Body of pancreas (tissue), 4 donors: ENCODE data around the gene SRP19. TPM values are rescaled to one million over a fixed set of nuclear protein-coding genes. Genes with fewer than 3 reads are reported as not detected.

Experiments used
- ATAC-seq: fragments of 150-250 bp; one replicate; pipeline ENCODE4 v1.9.1; 2016
- DNase-seq, 4 donors: peaks; one replicate each; pipeline ENCODE4 v3.0.0-alpha.2; 2019
- H3K27ac ChIP-seq, 4 donors: fragments of 200-600 bp; sonication (generic); 1 replicate in 3 of 4; 2 replicates in 1 of 4; pipeline versions ENCODE4 v1.5.1 to v1.6.1; 2016 to 2019; ENCODE audit warnings: mild to moderate bottlenecking in 1 of 4, mixed read lengths in 1 of 4, moderate library complexity in 1 of 4
- H3K27me3 ChIP-seq, 2 donors: fragments of 200-600 bp; sonication (generic); one replicate each; pipeline ENCODE4 v1.6.0; 2016; ENCODE audit warnings: mild to moderate bottlenecking in 1 of 2
- H3K36me3 ChIP-seq, 2 donors: fragments of 200-600 bp; sonication (generic); replicated peaks in 1 of 2; 2 replicates each; pipeline ENCODE4 v1.5.1; 2016; ENCODE audit warnings: low read depth in 2 of 2; ENCODE audit not compliant: insufficient read depth in 1 of 2
- H3K4me1 ChIP-seq: fragments of 200-600 bp; sonication (generic); one replicate; pipeline ENCODE4 v1.6.0; 2016
- H3K4me3 ChIP-seq, 2 donors: fragments of 200-600 bp; sonication (generic); 1 replicate in 1 of 2; 2 replicates in 1 of 2; pipeline ENCODE4 v1.5.1; 2016 to 2019
- H3K9me3 ChIP-seq, 3 donors: fragments of 200-600 bp; sonication (generic); 1 replicate in 2 of 3; 2 replicates in 1 of 3; pipeline ENCODE4 v1.5.1; 2016
- POLR2A ChIP-seq, 3 donors: fragments of 450-650 bp; IDR thresholded peaks; one replicate each; pipeline ENCODE4 v1.6.1; 2016; ENCODE audit warnings: antibody characterized with exemption in 3 of 3, mild to moderate bottlenecking in 2 of 3
- WGBS, 2 donors: methylation state at CpG; one replicate each; pipeline ENCODE4 v1.1.5; 2017; 5-methylcytosine and 5-hydroxymethylcytosine counted together
- intact Hi-C: fragments of 100-400 bp; cut with DNase I; formaldehyde crosslinking; loops from one replicate; pipeline ENCODE4 v1.15.1; 2023
- total RNA-seq, 2 donors: library from RNA; depleted of rRNA; stranded (reverse); fragments of >200 nt; gene quantifications; one replicate each; pipeline ENCODE4 v1.1.0, GENCODE V29; 2016
- TF ChIP-seq, protein P1 (sequence below), 7 experiments: fragments of 450-650 bp in 4 of 7; fragments of 200-600 bp in 3 of 7; sonication (generic) in 3 of 7; IDR thresholded peaks; one replicate each; pipeline ENCODE4 v1.5.1; 2016 to 2019; ENCODE audit warnings: antibody characterized with exemption in 7 of 7

Gene SRP19
- total RNA-seq, 2 donors from 2014 or later: 23.7 to 42.3 TPM

DNA sequence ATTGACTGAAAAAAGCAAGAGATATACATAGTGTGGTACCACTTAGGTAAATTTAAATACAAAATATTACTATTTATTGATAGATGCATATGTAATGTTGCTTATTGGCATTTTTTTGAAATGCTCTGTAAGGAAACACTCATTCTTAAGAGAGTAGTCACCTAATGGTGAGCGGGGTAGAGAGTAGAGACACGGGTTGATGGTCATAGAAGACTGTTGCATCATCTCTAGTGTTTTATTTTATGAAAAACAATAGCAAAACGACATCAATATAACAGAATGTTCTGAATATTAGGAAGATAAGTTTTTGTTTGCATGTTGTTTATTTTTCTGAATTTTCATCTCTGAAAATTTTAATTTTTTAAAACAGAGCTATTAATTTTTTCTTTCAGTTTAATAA is 4.0 kb downstream of the SRP19 start:
- Histone ChIP-seq H3K4me1 (peaks cover 31% of the 10 kb centered on the region), H3K36me3 (peaks cover 3 to 13% of the 10 kb centered on the region in 2 donors), H3K9me3 (no peaks in the 10 kb centered on the region), H3K27ac (no peak overlapping the region), H3K4me3 (no peak overlapping the region), H3K27me3 (no peaks in the 10 kb centered on the region)
- TF ChIP-seq POLR2A (IDR thresholded peaks at IDR 0.05): no peak
- TF ChIP-seq, protein P1, sequence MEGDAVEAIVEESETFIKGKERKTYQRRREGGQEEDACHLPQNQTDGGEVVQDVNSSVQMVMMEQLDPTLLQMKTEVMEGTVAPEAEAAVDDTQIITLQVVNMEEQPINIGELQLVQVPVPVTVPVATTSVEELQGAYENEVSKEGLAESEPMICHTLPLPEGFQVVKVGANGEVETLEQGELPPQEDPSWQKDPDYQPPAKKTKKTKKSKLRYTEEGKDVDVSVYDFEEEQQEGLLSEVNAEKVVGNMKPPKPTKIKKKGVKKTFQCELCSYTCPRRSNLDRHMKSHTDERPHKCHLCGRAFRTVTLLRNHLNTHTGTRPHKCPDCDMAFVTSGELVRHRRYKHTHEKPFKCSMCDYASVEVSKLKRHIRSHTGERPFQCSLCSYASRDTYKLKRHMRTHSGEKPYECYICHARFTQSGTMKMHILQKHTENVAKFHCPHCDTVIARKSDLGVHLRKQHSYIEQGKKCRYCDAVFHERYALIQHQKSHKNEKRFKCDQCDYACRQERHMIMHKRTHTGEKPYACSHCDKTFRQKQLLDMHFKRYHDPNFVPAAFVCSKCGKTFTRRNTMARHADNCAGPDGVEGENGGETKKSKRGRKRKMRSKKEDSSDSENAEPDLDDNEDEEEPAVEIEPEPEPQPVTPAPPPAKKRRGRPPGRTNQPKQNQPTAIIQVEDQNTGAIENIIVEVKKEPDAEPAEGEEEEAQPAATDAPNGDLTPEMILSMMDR (IDR thresholded peaks at IDR 0.05): no peak
- 86 to 89% methylated on average over 3 of the region's 3 CpGs for WGBS, 2 donors
- intact Hi-C loops: no loop called here
- ATAC-seq (no peak), DNase-seq (no peak)

DNA sequence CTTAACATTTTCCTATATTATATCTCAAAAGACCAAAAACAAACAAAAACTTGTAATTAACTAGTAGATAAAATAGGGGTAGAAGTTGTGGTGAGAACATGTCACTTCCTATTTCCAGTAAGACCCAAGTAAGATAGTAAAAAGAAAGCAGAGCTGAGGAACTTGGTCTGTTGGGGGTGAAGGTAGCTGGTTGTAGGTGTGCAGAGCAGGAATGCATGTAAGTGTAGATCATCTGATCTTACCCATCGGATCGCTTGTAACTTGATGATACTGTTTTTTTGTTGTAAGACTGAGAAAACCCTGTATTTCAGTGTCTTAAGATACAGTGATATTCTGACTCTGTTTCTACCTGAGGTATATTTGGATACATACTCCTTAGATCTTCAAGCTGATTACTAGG is 5.7 kb downstream of the SRP19 start:
- WGBS, 2 donors: 74 to 93% methylated on average over 2 of the region's 2 CpGs

DNA sequence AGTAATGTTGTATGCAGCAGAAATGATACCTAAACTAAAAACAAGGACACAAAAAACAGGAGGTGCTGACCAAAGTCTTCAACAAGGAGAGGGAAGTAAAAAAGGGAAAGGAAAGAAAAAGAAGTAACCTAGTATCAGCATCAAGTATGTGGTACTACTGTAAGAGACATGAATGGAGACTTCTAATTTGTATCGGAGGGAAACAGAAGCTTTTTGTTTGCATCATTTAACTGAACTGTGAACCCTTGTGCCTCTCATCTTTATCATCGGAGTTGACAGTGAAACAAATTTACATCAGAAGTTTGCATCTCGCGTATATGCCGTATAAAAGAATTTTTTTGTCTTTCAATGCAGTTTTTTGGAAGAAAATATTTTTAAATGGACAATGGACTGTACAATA is 6.3 kb downstream of the SRP19 start:
- no peak for TF ChIP-seq POLR2A (IDR thresholded peaks at IDR 0.05)
- TF ChIP-seq, protein P1 (IDR thresholded peaks at IDR 0.05): no peak
- Histone ChIP-seq H3K4me1 (peaks cover 19% of the 10 kb centered on the region), H3K27ac (no peak overlapping the region), H3K27me3 (no peaks in the 10 kb centered on the region), H3K9me3 (no peaks in the 10 kb centered on the region), H3K4me3 (no peak overlapping the region), H3K36me3 (peaks cover 3 to 16% of the 10 kb centered on the region in 2 donors)
- DNase-seq (no peak), ATAC-seq (no peak)
- intact Hi-C loops: no loop called here
- WGBS, 2 donors: 87 to 90% methylated on average over 5 of the region's 5 CpGs

More for the DNA sequence above, 5.7 kb downstream of the SRP19 start:
- Histone ChIP-seq H3K36me3 (peaks cover 3 to 16% of the 10 kb centered on the region in 2 donors), H3K4me1 (peaks cover 24% of the 10 kb centered on the region), H3K9me3 (no peaks in the 10 kb centered on the region), H3K27me3 (no peaks in the 10 kb centered on the region), H3K27ac (no peak overlapping the region), H3K4me3 (no peak overlapping the region)
- intact Hi-C loops: no loop called here
- DNase-seq (no peak), ATAC-seq (no peak)
- TF ChIP-seq, protein P1 (IDR thresholded peaks at IDR 0.05): no peak
- no peak for TF ChIP-seq POLR2A (IDR thresholded peaks at IDR 0.05)

DNA sequence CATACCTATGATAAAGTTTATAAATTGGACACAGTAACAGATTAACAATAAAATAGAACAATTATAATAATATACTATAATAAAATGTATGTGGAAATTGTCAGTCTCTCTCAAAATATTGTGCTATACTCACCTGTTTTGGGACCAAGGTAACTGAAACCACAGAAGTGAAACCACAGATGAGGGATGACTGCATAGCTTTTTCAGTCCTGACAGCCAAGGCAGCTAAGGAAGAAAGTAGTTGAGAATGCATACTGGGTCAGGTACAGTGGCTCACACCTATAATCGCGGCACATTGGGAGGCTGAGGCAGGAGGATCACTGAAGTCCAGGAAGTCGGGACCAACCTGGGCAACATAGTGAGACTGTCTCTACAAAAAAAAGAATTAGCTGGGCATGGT is 8.9 kb downstream of the SRP19 start:
- Histone ChIP-seq H3K27me3 (no peaks in the 10 kb centered on the region), H3K27ac (no peak overlapping the region), H3K4me1 (no peaks in the 10 kb centered on the region), H3K36me3 (peaks cover 3 to 16% of the 10 kb centered on the region in 2 donors), H3K9me3 (no peaks in the 10 kb centered on the region), H3K4me3 (no peak overlapping the region)
- intact Hi-C loops: no loop called here
- DNase-seq (no peak), ATAC-seq (no peak)
- 90 to 98% methylated on average over 3 of the region's 3 CpGs for WGBS, 2 donors
- TF ChIP-seq, protein P1 (IDR thresholded peaks at IDR 0.05): no peak
- no peak for TF ChIP-seq POLR2A (IDR thresholded peaks at IDR 0.05)

DNA sequence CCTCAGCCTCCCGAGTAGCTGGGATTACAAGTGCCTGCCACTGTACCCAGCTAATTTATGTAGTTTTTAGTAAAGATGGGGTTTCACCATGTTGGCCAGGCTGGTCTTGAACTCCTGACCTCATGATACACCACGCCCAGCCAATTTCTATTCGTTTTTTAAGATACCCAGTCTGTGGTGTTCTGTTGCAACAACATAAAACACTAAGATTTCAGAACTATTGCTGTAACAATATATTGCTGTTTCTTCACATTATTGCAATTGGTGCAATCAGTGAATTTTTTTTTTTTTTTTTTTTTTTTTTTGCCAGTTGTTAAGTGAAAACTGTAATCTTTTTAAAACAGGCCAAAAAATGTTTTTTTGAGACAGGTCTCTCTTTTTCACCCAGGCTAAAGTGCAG is 9.9 kb downstream of the SRP19 start:
- peaks cover 3 to 17% of the 10 kb centered on the region in 2 donors for H3K36me3 ChIP-seq
- 67 to 74% methylated on average over 3 of the region's 3 CpGs for WGBS, 2 donors

More for the DNA sequence above, 9.9 kb downstream of the SRP19 start:
- intact Hi-C loops: no loop called here
- Histone ChIP-seq H3K27me3 (no peaks in the 10 kb centered on the region), H3K9me3 (no peaks in the 10 kb centered on the region), H3K27ac (no peak overlapping the region), H3K4me3 (no peak overlapping the region), H3K4me1 (no peaks in the 10 kb centered on the region)
- ATAC-seq: no peak
- no peak for DNase-seq
- TF ChIP-seq, protein P1 (IDR thresholded peaks at IDR 0.05): no peak
- TF ChIP-seq POLR2A (IDR thresholded peaks at IDR 0.05): no peak
